BLaER1 treated with 17β-estradiol and CSF1 and Interleukin-3, amounts not matched to agents 10 nM and 100 nM (cell line): ENCODE data around the gene MREG.
A peak's percentile ranks its signal among the peaks of the same experiment; 100 is the strongest.
"Not testable (repeated sequence)": the region's sequence is repeated elsewhere in the genome, so short reads cannot be mapped to it uniquely, and the experiment has no call there.

Experiments used
- H3K27ac ChIP-seq, 11 experiments: shearing (Covaris generic); formaldehyde crosslinking; 2 replicates each; pipeline ENCODE4 v1.8.1; 2022
- H3K27me3 ChIP-seq, 11 experiments: shearing (Covaris generic); formaldehyde crosslinking; 2 replicates each; pipeline ENCODE4 v1.8.1; 2022
- H3K36me3 ChIP-seq, 11 experiments: shearing (Covaris generic); formaldehyde crosslinking; 2 replicates each; pipeline ENCODE4 v1.8.1; 2022
- H3K4me1 ChIP-seq, 10 experiments: shearing (Covaris generic); formaldehyde crosslinking; 2 replicates each; pipeline ENCODE4 v1.8.1; 2022
- H3K4me2 ChIP-seq, 11 experiments: shearing (Covaris generic); formaldehyde crosslinking; 2 replicates each; pipeline ENCODE4 v1.8.1; 2022
- H3K4me3 ChIP-seq, 10 experiments: shearing (Covaris generic); formaldehyde crosslinking; 2 replicates each; pipeline ENCODE4 v1.8.1; 2022
- H3K9ac ChIP-seq, 11 experiments: shearing (Covaris generic); formaldehyde crosslinking; 2 replicates each; pipeline ENCODE4 v1.8.1; 2022
- H3K9me3 ChIP-seq, 11 experiments: shearing (Covaris generic); formaldehyde crosslinking; replicated peaks in 1 of 11; 2 replicates each; pipeline ENCODE4 v1.8.1; 2022
- H4K20me1 ChIP-seq, 11 experiments: shearing (Covaris generic); formaldehyde crosslinking; 2 replicates each; pipeline ENCODE4 v1.8.1; 2022
- Cebpa-rat ChIP-seq, 11 experiments: shearing (Covaris generic); IDR thresholded peaks; 2 replicates each; pipeline ENCODE4 v1.8.1; 2022

The MREG gene

GRCh38 chr2:215973145-215973792 lies 40.1 kb downstream of the MREG start:
- H3K9me3 ChIP-seq: peaks cover 0 to 32% (median 22%) of the 10 kb centered on the region in 11 experiments; a peak in 16 of 22 replicates
- no peaks in the 10 kb centered on the region for H3K27me3 ChIP-seq
- TF ChIP-seq Cebpa-rat (IDR thresholded peaks at IDR 0.05): no peak
- no peak overlapping the region for H3K9ac ChIP-seq
- H3K36me3 ChIP-seq: peaks cover 0 to 8% (median 0%) of the 10 kb centered on the region in 11 experiments; a peak in 4 of 22 replicates
- H3K4me2 ChIP-seq: peak overlapping the region in 10 of 11 experiments; percentile 5 to 62 (median 44); a peak in 11 of 22 replicates
- H3K27ac ChIP-seq: no peak overlapping the region
- peaks cover 15 to 35% (median 31%) of the 10 kb centered on the region in 10 experiments for H3K4me1 ChIP-seq
- H4K20me1 ChIP-seq: no peaks in the 10 kb centered on the region
- H3K4me3 ChIP-seq: no peak overlapping the region

GRCh38 chr2:215971671-215972070 lies 41.7 kb downstream of the MREG start:
- H3K27ac ChIP-seq: no peak overlapping the region
- H3K27me3 ChIP-seq: no peaks in the 10 kb centered on the region
- H3K9me3 ChIP-seq: peaks cover 0 to 29% (median 22%) of the 10 kb centered on the region in 11 experiments; a peak in 16 of 22 replicates
- H3K9ac ChIP-seq: no peak overlapping the region
- H3K4me1 ChIP-seq: peaks cover 23 to 47% (median 40%) of the 10 kb centered on the region in 10 experiments
- H3K4me2 ChIP-seq: no peak overlapping the region
- no peak overlapping the region for H3K4me3 ChIP-seq
- H3K36me3 ChIP-seq: peaks cover 0 to 8% (median 0%) of the 10 kb centered on the region in 11 experiments; a peak in 4 of 22 replicates
- no peaks in the 10 kb centered on the region for H4K20me1 ChIP-seq
- no peak for TF ChIP-seq Cebpa-rat (IDR thresholded peaks at IDR 0.05)

- H3K4me2 ChIP-seq, H3K4me3 ChIP-seq, H3K9ac ChIP-seq, H3K27ac ChIP-seq, H4K20me1 ChIP-seq, H3K27me3 ChIP-seq, H3K36me3 ChIP-seq: not testable (repeated sequence)
- Histone ChIP-seq H3K9me3 (peaks cover 0 to 22% (median 16%) of the 10 kb centered on the region in 11 experiments; a peak in 13 of 22 replicates), H3K4me1 (peaks cover 23 to 53% (median 41%) of the 10 kb centered on the region in 10 experiments)
Measured at GRCh38 chr2:215970894-215971293, 42.5 kb downstream of the MREG start.

- Histone ChIP-seq H3K9ac (no peak overlapping the region), H3K9me3 (peaks cover 0 to 22% (median 15%) of the 10 kb centered on the region in 11 experiments; a peak in 13 of 22 replicates), H3K27me3 (no peaks in the 10 kb centered on the region), H3K4me2 (peak overlapping the region in 6 of 11 experiments; percentile 62 to 87 (median 75); a peak in 7 of 22 replicates), H3K36me3 (peaks cover 0 to 8% (median 0%) of the 10 kb centered on the region in 11 experiments; a peak in 2 of 22 replicates), H4K20me1 (no peaks in the 10 kb centered on the region), H3K4me3 (no peak overlapping the region), H3K4me1 (peaks cover 23 to 56% (median 41%) of the 10 kb centered on the region in 10 experiments), H3K27ac (no peak overlapping the region)
- no peak for TF ChIP-seq Cebpa-rat (IDR thresholded peaks at IDR 0.05)
Measured at GRCh38 chr2:215970425-215970824, 42.9 kb downstream of the MREG start.

GRCh38 chr2:215969131-215969841 lies 44.1 kb downstream of the MREG start:
- no peak for TF ChIP-seq Cebpa-rat (IDR thresholded peaks at IDR 0.05)
- Histone ChIP-seq H3K4me1 (peaks cover 19 to 53% (median 37%) of the 10 kb centered on the region in 10 experiments), H3K9me3 (peaks cover 0 to 22% (median 15%) of the 10 kb centered on the region in 11 experiments; a peak in 13 of 22 replicates), H3K27ac (peak overlapping the region in 4 of 11 experiments; percentile 5 to 44 (median 34); a peak in 4 of 22 replicates), H3K4me2 (peak overlapping the region in 9 of 11 experiments; percentile 50 to 87 (median 62); a peak in 18 of 22 replicates), H3K27me3 (no peaks in the 10 kb centered on the region), H3K9ac (peak overlapping the region in 1 of 11 experiments; percentile 33; a peak in 1 of 22 replicates), H3K4me3 (no peak overlapping the region), H4K20me1 (no peaks in the 10 kb centered on the region), H3K36me3 (peaks cover 0 to 8% (median 0%) of the 10 kb centered on the region in 11 experiments; a peak in 2 of 22 replicates)

GRCh38 chr2:215968499-215968898 lies 44.9 kb downstream of the MREG start:
- peaks cover 0 to 8% (median 0%) of the 10 kb centered on the region in 11 experiments; a peak in 2 of 22 replicates for H3K36me3 ChIP-seq
- peaks cover 12 to 45% (median 29%) of the 10 kb centered on the region in 10 experiments; a peak in 19 of 20 replicates for H3K4me1 ChIP-seq
- H3K9me3 ChIP-seq: peaks cover 0 to 22% (median 15%) of the 10 kb centered on the region in 11 experiments; a peak in 13 of 22 replicates
- no peak for TF ChIP-seq Cebpa-rat (IDR thresholded peaks at IDR 0.05)
- H3K4me3 ChIP-seq: no peak overlapping the region
- H4K20me1 ChIP-seq: no peaks in the 10 kb centered on the region
- peak overlapping the region in 2 of 11 experiments; percentile 3 to 33; a peak in 1 of 22 replicates for H3K9ac ChIP-seq
- peak overlapping the region in 6 of 11 experiments; percentile 4 to 44 (median 18); a peak in 7 of 22 replicates for H3K27ac ChIP-seq
- peak overlapping the region in 10 of 11 experiments; percentile 21 to 87 (median 62); a peak in 20 of 22 replicates for H3K4me2 ChIP-seq
- H3K27me3 ChIP-seq: no peaks in the 10 kb centered on the region

- H3K9ac ChIP-seq: no peak overlapping the region
- no peaks in the 10 kb centered on the region for H3K27me3 ChIP-seq
- H3K4me2 ChIP-seq: peak overlapping the region in 10 of 11 experiments; percentile 21 to 87 (median 62); a peak in 20 of 22 replicates
- peaks cover 9 to 45% (median 28%) of the 10 kb centered on the region in 10 experiments; a peak in 18 of 20 replicates for H3K4me1 ChIP-seq
- H3K36me3 ChIP-seq: peaks cover 0 to 8% (median 0%) of the 10 kb centered on the region in 11 experiments; a peak in 2 of 22 replicates
- H3K9me3 ChIP-seq: peaks cover 0 to 23% (median 15%) of the 10 kb centered on the region in 11 experiments; a peak in 13 of 22 replicates
- no peak for TF ChIP-seq Cebpa-rat (IDR thresholded peaks at IDR 0.05)
- H3K27ac ChIP-seq: peak overlapping the region in 5 of 11 experiments; percentile 4 to 44 (median 26); a peak in 6 of 22 replicates
- no peaks in the 10 kb centered on the region for H4K20me1 ChIP-seq
- H3K4me3 ChIP-seq: no peak overlapping the region
Measured at GRCh38 chr2:215967590-215968378, 45.6 kb downstream of the MREG start.

GRCh38 chr2:215966951-215967350 lies 46.4 kb downstream of the MREG start:
- Histone ChIP-seq H3K9ac (no peak overlapping the region), H3K4me2 (peak overlapping the region in 1 of 11 experiments; percentile 19; a peak in 1 of 22 replicates), H3K9me3 (peaks cover 0 to 31% (median 20%) of the 10 kb centered on the region in 11 experiments; a peak in 13 of 22 replicates), H3K27ac (no peak overlapping the region), H3K27me3 (no peaks in the 10 kb centered on the region), H3K36me3 (peaks cover 0 to 8% (median 0%) of the 10 kb centered on the region in 11 experiments; a peak in 4 of 22 replicates), H4K20me1 (no peaks in the 10 kb centered on the region), H3K4me3 (no peak overlapping the region), H3K4me1 (peaks cover 9 to 45% (median 28%) of the 10 kb centered on the region in 10 experiments; a peak in 18 of 20 replicates)
- TF ChIP-seq Cebpa-rat (IDR thresholded peaks at IDR 0.05): no peak
